SK-N-MC (cell line): ENCODE measurements around the gene SUCLG2.

Experiments
- DNase-seq: peaks from one replicate; pipeline ENCODE4 v3.0.0-alpha.2; 2011; ENCODE audit warnings: low read depth, low spot score
- H3K27ac ChIP-seq: fragments of 200-600 bp; sonication (generic); 2 replicates; pipeline ENCODE4 v1.5.1; 2016; ENCODE audit warnings: mixed run types
- H3K36me3 ChIP-seq: fragments of 200-600 bp; sonication (generic); 2 replicates; pipeline ENCODE4 v1.6.1; 2017; ENCODE audit warnings: antibody characterized with exemption, low read length, mixed read lengths; ENCODE audit not compliant: insufficient read depth
- H3K4me3 ChIP-seq: fragments of 200-600 bp; sonication (generic); 2 replicates; pipeline ENCODE4 v1.5.1; 2016
- H3K9ac ChIP-seq: fragments of 200-600 bp; sonication (generic); 2 replicates; pipeline ENCODE4 v1.8.0; 2017; ENCODE audit warnings: mixed run types, mixed read lengths; ENCODE audit not compliant: insufficient read length
- H3K9me3 ChIP-seq: fragments of 200-600 bp; sonication (generic); 2 replicates; pipeline ENCODE4 v1.6.1; 2017; ENCODE audit warnings: low read depth, mild to moderate bottlenecking, antibody characterized with exemption, low read length, moderate library complexity, mixed read lengths
- EZH2 ChIP-seq: fragments of 200-600 bp; sonication (generic); IDR thresholded peaks from one replicate; pipeline ENCODE4 v1.6.1; 2017; ENCODE audit warnings: antibody characterized with exemption
- FOXP2 ChIP-seq: optimal IDR thresholded peaks from 2 replicates; pipeline ENCODE3; 2011; ENCODE audit warnings: mild to moderate bottlenecking, moderate library complexity; ENCODE audit not compliant: insufficient read depth; ENCODE audit errors: extremely low read length, control extremely low read depth
- POLR2AphosphoS5 ChIP-seq: IDR thresholded peaks from 2 replicates; pipeline ENCODE4 v1.6.1; 2012; ENCODE audit warnings: mild to moderate bottlenecking, low read depth, low read length, borderline replicate concordance

The SUCLG2 gene

GRCh38 chr3:67567893-67568292 lies 86.5 kb downstream of the SUCLG2 start:
- no peaks in the 10 kb centered on the region for H3K36me3 ChIP-seq
- no peak overlapping the region for H3K9ac ChIP-seq
- H3K9me3 ChIP-seq: no peaks in the 10 kb centered on the region
- DNase-seq: no peak
- TF ChIP-seq EZH2: no peak
- no peak for TF ChIP-seq FOXP2
- TF ChIP-seq POLR2AphosphoS5: no peak
- H3K27ac ChIP-seq: no peak overlapping the region
- H3K4me3 ChIP-seq: no peak overlapping the region

GRCh38 chr3:67564973-67565372 lies 89.4 kb downstream of the SUCLG2 start:
- Histone ChIP-seq H3K36me3 (no peaks in the 10 kb centered on the region), H3K9ac (no peak overlapping the region), H3K27ac (no peak overlapping the region), H3K4me3 (no peak overlapping the region), H3K9me3 (no peaks in the 10 kb centered on the region)
- DNase-seq: no peak
- no peak for TF ChIP-seq FOXP2

GRCh38 chr3:67564008-67564407 lies 90.4 kb downstream of the SUCLG2 start:
- no peak overlapping the region for H3K9ac ChIP-seq
- H3K36me3 ChIP-seq: no peaks in the 10 kb centered on the region
- no peak overlapping the region for H3K4me3 ChIP-seq
- H3K9me3 ChIP-seq: no peaks in the 10 kb centered on the region
- H3K27ac ChIP-seq: no peak overlapping the region
- TF ChIP-seq POLR2AphosphoS5: no peak
- no peak for TF ChIP-seq EZH2
- TF ChIP-seq FOXP2: no peak
- DNase-seq: no peak

- Histone ChIP-seq H3K9ac (no peak overlapping the region), H3K4me3 (no peak overlapping the region), H3K36me3 (no peaks in the 10 kb centered on the region), H3K9me3 (no peaks in the 10 kb centered on the region), H3K27ac (no peak overlapping the region)
- no peak for DNase-seq
- TF ChIP-seq EZH2: no peak
- no peak for TF ChIP-seq FOXP2
- no peak for TF ChIP-seq POLR2AphosphoS5
These were observed 92.6 kb downstream of the SUCLG2 start for GRCh38 chr3:67561667-67562394.

- H3K36me3 ChIP-seq: no peaks in the 10 kb centered on the region
- no peaks in the 10 kb centered on the region for H3K9me3 ChIP-seq
- no peak overlapping the region for H3K4me3 ChIP-seq
- no peak overlapping the region for H3K9ac ChIP-seq
- no peak overlapping the region for H3K27ac ChIP-seq
- TF ChIP-seq EZH2 (no peak), FOXP2 (no peak), POLR2AphosphoS5 (no peak)
- DNase-seq: no peak
These were observed 93.1 kb downstream of the SUCLG2 start for GRCh38 chr3:67561266-67561665.

GRCh38 chr3:67559029-67559605 lies 95.3 kb downstream of the SUCLG2 start:
- no peak overlapping the region for H3K27ac ChIP-seq
- DNase-seq: no peak

GRCh38 chr3:67558426-67558825 lies 96.0 kb downstream of the SUCLG2 start:
- H3K36me3 ChIP-seq: no peaks in the 10 kb centered on the region
- no peak for DNase-seq
- no peak for TF ChIP-seq EZH2
- no peak for TF ChIP-seq POLR2AphosphoS5
- no peak for TF ChIP-seq FOXP2

More at GRCh38 chr3:67559029-67559605, 95.3 kb downstream of the SUCLG2 start:
- TF ChIP-seq EZH2: no peak
- no peak for TF ChIP-seq POLR2AphosphoS5
- TF ChIP-seq FOXP2: no peak
- H3K9me3 ChIP-seq: no peaks in the 10 kb centered on the region
- H3K4me3 ChIP-seq: no peak overlapping the region
- H3K36me3 ChIP-seq: no peaks in the 10 kb centered on the region
- H3K9ac ChIP-seq: no peak overlapping the region

GRCh38 chr3:67557848-67558355 lies 96.5 kb downstream of the SUCLG2 start:
- H3K36me3 ChIP-seq: no peaks in the 10 kb centered on the region
- H3K4me3 ChIP-seq: no peak overlapping the region
- TF ChIP-seq EZH2 (no peak), POLR2AphosphoS5 (no peak), FOXP2 (no peak)

More at GRCh38 chr3:67558426-67558825, 96.0 kb downstream of the SUCLG2 start:
- Histone ChIP-seq H3K9ac (no peak overlapping the region), H3K9me3 (no peaks in the 10 kb centered on the region), H3K4me3 (no peak overlapping the region), H3K27ac (no peak overlapping the region)

GRCh38 chr3:67551361-67552016 lies 102.9 kb downstream of the SUCLG2 start:
- Histone ChIP-seq H3K27ac (no peak overlapping the region), H3K36me3 (no peaks in the 10 kb centered on the region), H3K9ac (no peak overlapping the region), H3K4me3 (no peak overlapping the region), H3K9me3 (no peaks in the 10 kb centered on the region)
- DNase-seq: no peak
- no peak for TF ChIP-seq FOXP2
- TF ChIP-seq EZH2: no peak
- no peak for TF ChIP-seq POLR2AphosphoS5

More at GRCh38 chr3:67557848-67558355, 96.5 kb downstream of the SUCLG2 start:
- H3K9me3 ChIP-seq: no peaks in the 10 kb centered on the region
- no peak for DNase-seq
- H3K9ac ChIP-seq: no peak overlapping the region
- H3K27ac ChIP-seq: no peak overlapping the region
